Measurements from ENCODE around the gene DENR. TPM values are rescaled to one million over a fixed set of nuclear protein-coding genes. Genes with fewer than 3 reads are reported as not detected.

Gene DENR
- total and polyA plus RNA-seq, 2 of the 8 experiments (the other 6 are each of a cell fraction or from before 2014, with no cell fraction given), result 26.9 to 84.0 TPM

DNA sequence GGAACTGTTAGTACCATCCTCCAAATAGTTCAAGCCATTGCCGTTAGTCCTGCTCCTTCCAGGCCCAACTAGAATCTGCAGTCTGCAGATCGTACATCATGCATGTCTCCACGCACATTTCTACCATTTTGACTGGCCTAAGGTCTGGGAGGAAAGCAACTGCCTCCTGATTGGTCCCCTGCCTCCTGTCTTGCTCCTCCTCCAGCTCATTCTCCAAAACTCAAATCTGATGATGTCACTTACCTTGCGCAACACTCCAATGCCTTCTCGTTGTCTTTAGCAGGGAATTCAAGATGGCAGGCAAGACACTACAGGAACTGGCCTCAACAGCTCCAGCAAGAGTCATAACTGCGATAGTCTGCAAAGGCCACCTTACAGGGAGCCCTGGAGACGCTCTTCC lies 12.3 kb upstream of the DENR start:
- Histone ChIP-seq H3K9ac (replicated peaks in 1 of 4; ENCODE audit: extremely low read depth in 1 of 4, low read depth in 3 of 4, low read length in 3 of 4) (no peak overlapping the region), H2AK5ac (ENCODE audit: low read depth, low read length) (no peak overlapping the region), H4K5ac (ENCODE audit: insufficient read length, low read depth, low read length) (no peak overlapping the region), H3K4me2 (ENCODE audit: insufficient read depth in 1 of 2, low read depth in 2 of 2, low read length in 2 of 2) (no peak overlapping the region), H2BK5ac (ENCODE audit: low read depth, low read length) (no peak overlapping the region), H3K14ac (ENCODE audit: insufficient read length) (no peak overlapping the region), H4K91ac (replicated peaks; ENCODE audit: insufficient read length, low read length) (no peak overlapping the region), H4K20me1 (replicated peaks in 1 of 2; ENCODE audit: control insufficient read depth in 1 of 2, insufficient read depth in 2 of 2, low read length in 2 of 2) (no peaks in the 10 kb centered on the region), H3K56ac (replicated peaks; ENCODE audit: insufficient read length, low read depth, low read length) (no peak overlapping the region), H2BK15ac (ENCODE audit: low read length) (no peak overlapping the region), H4K8ac (ENCODE audit: extremely low read depth, insufficient read depth, low read length) (no peak overlapping the region), H2BK12ac (ENCODE audit: low read depth, low read length) (no peak overlapping the region), H3K79me2 (ENCODE audit: control insufficient read depth in 1 of 2, insufficient read depth in 2 of 2, low read length in 2 of 2) (no peaks in the 10 kb centered on the region), H3K18ac (ENCODE audit: extremely low read depth, low read length) (no peak overlapping the region), H3K4ac (replicated peaks; ENCODE audit: insufficient read length, low read depth, low read length) (no peak overlapping the region), H3K27me3 (replicated peaks in 1 of 4; ENCODE audit: control insufficient read depth in 3 of 4, extremely low read depth in 1 of 4, insufficient read depth in 3 of 4, low read length in 3 of 4) (no peaks in the 10 kb centered on the region), H3K9me3 (ENCODE audit: insufficient read depth in 2 of 2, low read depth in 1 of 2, low read length in 1 of 2) (no peaks in the 10 kb centered on the region), H3K27ac (ENCODE audit: low read depth, low read length) (no peak overlapping the region), H2BK20ac (ENCODE audit: low read length) (no peak overlapping the region), H3K23ac (ENCODE audit: insufficient read length) (no peak overlapping the region), H3K23me2 (ENCODE audit: low read depth, low read length) (no peaks in the 10 kb centered on the region), H3K79me1 (ENCODE audit: low read depth, low read length) (no peaks in the 10 kb centered on the region), H2AFZ (ENCODE audit: low read length) (peak overlapping the region; percentile 81; the same call in 1 of the 2 replicates), H3K4me3 (ENCODE audit: extremely low read depth in 1 of 4, insufficient read depth in 2 of 4, low read depth in 3 of 4, low read length in 4 of 4) (no peak overlapping the region), H2BK120ac (replicated peaks; ENCODE audit: low read depth, low read length) (no peak overlapping the region), H3K36me3 (ENCODE audit: control insufficient read depth in 2 of 4, insufficient read depth in 4 of 4, low read length in 3 of 4) (no peaks in the 10 kb centered on the region; a peak in 1 of 8 replicates), H3K4me1 (replicated peaks in 1 of 4; ENCODE audit: control insufficient read depth in 3 of 4, insufficient read depth in 4 of 4, low read length in 3 of 4) (no peaks in the 10 kb centered on the region)
- DNase-seq (ENCODE audit: low read depth in 1 of 2, low spot score in 2 of 2), result no peak
- no peak for FAIRE-seq
- ChIA-PET CTCF (ENCODE audit: partially characterized antibody) (interaction anchor here (0.6 kb wide), 1 partner anchor 74 kb away, joined by 4 read pairs; no protein-coding TSS in a partner anchor), POLR2A (ENCODE audit: partially characterized antibody) (no interaction called here)
- TF ChIP-seq CEBPB (IDR thresholded peaks at IDR 0.05; ENCODE audit: low read depth, low read length) (peak; percentile 93), YY1 (IDR thresholded peaks at IDR 0.05; ENCODE audit: low read depth, low read length) (0 out of 2 replicates have a peak, but pooled peaks have one; percentile 16), ASH2L (IDR thresholded peaks at IDR 0.05; ENCODE audit: low read length) (no peak)
- WGBS, 2 experiments (ENCODE audit: extremely low coverage in 1 of 2, insufficient coverage in 1 of 2, insufficient read length in 1 of 2, insufficient replicate concordance in 2 of 2, low coverage in 1 of 2, low lambda C conversion rate in 2 of 2, missing lambda C conversion rate in 1 of 2), result 92% methylated on average over 7 of the region's 7 CpGs; no CpG with 5 or more reads in 1 of the 2 experiments

Measured in H1 (cell line).